ENCODE data around the gene PARD6A.

The PARD6A gene

DNA sequence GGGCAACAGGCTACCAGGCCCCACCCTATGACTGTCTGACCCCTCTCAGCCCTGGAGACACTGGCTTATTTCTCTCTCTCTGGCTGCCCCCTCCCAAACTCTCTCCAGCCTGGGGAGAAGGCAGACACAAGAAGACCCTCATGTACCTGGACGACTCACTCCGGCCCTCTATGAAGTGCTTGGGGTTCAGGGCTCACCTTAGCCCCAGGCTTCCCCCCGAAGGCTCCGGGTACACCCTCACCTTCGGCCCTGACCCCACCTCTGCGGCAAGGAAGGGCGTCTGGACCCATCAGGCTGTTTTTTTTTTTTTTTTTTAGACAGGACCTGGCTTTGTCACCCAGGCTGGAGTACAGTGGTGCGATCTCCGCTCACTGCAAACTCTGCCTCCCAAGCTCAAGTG is 16.7 kb upstream of the PARD6A start:
- TF ChIP-seq, protein P1, sequence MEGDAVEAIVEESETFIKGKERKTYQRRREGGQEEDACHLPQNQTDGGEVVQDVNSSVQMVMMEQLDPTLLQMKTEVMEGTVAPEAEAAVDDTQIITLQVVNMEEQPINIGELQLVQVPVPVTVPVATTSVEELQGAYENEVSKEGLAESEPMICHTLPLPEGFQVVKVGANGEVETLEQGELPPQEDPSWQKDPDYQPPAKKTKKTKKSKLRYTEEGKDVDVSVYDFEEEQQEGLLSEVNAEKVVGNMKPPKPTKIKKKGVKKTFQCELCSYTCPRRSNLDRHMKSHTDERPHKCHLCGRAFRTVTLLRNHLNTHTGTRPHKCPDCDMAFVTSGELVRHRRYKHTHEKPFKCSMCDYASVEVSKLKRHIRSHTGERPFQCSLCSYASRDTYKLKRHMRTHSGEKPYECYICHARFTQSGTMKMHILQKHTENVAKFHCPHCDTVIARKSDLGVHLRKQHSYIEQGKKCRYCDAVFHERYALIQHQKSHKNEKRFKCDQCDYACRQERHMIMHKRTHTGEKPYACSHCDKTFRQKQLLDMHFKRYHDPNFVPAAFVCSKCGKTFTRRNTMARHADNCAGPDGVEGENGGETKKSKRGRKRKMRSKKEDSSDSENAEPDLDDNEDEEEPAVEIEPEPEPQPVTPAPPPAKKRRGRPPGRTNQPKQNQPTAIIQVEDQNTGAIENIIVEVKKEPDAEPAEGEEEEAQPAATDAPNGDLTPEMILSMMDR (IDR thresholded peaks at IDR 0.05), result no peak

DNA sequence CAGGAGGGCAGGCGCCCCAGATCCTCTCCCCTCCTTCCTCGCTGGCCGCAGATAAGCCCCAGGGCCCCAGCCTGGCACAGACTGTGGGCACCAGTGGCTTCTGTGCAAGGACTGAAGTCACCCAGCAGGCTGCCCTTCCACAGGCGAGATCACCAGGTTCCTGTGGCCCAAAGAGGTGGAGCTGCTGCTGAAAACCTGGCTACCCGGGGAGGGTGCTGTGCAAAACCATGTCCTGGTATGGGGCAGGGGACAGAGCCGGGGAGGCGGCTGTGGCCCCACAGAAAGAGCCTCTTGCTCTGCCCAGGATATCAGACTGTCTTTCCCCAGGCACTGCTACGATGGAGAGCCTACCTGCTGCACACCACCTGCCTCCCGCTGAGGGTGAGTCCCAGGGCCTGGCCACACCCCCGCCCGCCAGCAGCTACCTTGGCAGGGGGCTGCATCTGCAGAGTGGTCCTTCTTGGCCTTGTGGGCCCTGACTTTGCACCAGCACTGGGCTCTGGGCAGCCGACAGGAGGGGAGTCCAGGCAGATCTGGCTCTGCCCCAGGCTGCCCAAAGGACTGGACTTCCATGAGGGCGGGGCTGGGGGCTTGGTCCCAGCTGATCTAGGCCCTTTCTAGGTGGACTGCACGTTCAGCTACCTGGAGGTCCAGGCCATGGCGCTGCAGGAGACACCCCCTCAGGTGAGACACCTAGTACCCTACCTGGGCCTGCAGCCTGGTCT is 15.2 kb upstream of the PARD6A start:
- TF ChIP-seq, protein P1 (IDR thresholded peaks at IDR 0.05), result no peak

DNA sequence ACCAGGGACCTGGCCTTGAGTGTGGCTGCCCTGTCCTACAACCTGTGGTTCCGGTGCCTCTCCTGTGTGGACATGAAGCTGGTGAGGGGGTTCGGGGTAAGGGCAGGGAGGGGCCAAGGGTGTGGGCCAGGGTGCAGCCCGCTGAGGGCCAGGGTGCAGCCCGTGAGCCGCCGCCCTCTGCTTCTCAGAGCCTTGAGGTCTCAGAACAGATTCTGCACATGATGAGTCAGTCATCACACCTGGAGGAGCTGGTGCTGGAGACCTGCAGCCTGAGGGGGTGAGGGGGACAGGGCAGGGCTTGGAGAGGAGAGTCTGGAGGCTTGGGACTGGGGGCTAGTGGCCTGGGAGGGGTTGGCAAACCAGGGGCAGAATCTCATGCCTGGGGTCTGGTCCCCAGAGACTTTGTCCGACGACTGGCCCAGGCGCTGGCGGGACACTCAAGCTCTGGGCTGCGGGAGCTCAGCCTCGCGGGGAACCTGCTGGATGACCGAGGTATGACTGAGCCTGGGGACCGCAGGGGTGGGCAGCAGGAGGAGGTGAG is 13.6 kb upstream of the PARD6A start:
- TF ChIP-seq, protein P1 (IDR thresholded peaks at IDR 0.05), result no peak

DNA sequence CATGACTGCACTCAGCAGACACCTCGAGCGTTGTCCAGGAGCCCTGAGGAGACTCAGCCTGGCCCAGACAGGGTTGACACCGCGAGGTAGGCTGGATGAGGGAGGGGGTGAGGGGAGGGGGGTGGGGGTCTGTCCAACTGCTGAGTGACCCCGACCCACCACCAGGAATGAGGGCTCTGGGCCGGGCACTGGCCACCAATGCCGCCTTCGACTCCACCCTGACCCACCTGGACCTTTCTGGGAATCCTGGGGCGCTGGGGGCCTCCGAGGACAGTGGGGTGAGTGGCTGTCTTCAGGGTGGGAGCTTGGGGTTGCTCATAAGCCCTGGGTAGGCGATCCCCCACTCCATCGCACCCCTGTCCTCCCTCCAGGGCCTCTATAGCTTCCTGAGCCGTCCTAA is 13.1 kb upstream of the PARD6A start:
- TF ChIP-seq, protein P1 (IDR thresholded peaks at IDR 0.05), result no peak

DNA sequence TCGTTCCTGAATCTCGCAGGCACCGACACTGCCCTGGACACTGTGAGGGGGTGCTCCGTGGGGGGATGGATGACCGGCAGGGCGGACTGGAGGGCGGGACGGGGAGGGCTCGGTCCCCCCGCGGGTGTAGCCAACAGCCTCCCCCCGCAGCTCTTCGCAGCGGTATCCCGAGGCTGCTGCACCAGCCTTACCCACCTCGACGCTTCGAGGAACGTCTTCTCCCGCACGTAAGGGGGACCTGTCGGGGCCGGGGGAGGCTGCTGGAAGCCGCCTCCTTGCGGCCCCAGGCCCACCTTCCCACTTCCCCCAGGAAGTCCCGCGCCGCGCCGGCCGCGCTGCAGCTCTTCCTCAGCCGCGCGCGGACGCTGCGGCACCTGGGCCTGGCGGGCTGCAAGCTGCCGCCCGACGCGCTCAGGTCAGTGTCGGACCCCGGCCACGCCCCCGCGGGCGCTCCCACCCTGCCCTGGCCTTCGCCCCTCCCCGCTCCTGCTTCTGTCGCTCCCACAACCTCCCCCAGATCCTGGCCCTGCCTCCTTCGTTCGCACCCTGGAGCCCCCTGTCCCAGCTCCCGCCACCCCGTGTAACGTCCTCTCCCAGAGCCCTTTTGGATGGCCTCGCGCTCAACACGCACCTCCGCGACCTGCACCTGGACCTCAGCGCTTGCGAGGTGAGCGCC is 12.5 kb upstream of the PARD6A start:
- TF ChIP-seq, protein P1 (IDR thresholded peaks at IDR 0.05), result no peak

DNA sequence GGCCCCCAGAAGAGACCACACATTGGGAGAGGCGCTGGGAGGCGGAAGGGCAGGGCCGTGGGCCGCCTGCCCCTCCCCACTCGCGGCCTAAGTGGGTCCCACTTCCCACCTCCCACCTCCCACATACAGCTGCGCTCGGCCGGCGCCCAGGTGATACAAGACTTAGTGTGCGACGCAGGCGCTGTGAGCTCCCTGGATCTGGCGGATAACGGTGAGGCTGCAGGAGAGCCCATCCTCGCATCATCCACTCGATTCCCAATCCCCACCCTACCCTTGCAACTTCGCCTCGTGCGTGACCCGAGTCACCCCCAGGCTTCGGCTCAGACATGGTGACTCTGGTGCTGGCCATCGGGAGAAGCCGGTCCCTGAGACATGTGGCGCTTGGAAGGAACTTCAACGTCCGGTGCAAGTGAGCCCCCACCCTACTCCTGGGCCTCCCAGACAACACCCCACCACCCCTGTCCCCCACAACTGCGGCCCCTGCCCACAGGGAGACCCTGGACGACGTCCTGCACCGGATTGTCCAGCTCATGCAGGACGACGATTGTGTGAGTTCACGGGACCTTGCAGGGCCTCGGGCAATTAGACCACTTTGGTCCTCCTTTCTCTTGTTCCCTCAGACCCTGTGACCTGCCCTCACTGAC is 11.9 kb upstream of the PARD6A start:
- TF ChIP-seq, protein P1 (IDR thresholded peaks at IDR 0.05), result no peak

DNA sequence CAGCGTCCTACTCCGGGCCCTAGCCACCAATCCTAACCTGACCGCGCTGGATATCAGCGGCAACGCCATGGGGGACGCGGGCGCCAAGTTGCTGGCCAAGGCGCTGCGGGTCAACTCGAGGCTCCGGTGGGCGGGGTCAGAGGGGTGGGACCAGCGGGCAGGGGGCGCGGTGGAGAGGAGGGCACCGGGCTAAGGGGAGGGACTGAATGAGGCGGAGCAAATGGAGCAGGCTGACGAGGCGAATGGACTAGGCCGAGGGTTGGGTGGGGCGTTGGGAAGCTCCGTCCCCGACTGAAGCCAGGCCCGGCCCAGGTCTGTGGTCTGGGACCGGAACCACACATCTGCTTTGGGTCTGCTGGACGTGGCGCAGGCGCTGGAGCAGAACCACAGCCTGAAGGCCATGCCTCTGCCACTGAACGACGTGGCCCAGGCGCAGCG is 11.2 kb upstream of the PARD6A start:
- TF ChIP-seq, protein P1 (IDR thresholded peaks at IDR 0.05), result no peak
